SW 1271 (cell line): Measurements from ENCODE around the gene COX7C.
"Not testable (repeated sequence)": the region's sequence is repeated elsewhere in the genome, so short reads cannot be mapped to it uniquely, and the experiment has no call there.

Source experiments
- DNase-seq, 2 experiments: peaks; one replicate each; lab custom pipeline; 2025; lab: John Stamatoyannopoulos, UW

Gene COX7C, protein sequence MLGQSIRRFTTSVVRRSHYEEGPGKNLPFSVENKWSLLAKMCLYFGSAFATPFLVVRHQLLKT

DNA sequence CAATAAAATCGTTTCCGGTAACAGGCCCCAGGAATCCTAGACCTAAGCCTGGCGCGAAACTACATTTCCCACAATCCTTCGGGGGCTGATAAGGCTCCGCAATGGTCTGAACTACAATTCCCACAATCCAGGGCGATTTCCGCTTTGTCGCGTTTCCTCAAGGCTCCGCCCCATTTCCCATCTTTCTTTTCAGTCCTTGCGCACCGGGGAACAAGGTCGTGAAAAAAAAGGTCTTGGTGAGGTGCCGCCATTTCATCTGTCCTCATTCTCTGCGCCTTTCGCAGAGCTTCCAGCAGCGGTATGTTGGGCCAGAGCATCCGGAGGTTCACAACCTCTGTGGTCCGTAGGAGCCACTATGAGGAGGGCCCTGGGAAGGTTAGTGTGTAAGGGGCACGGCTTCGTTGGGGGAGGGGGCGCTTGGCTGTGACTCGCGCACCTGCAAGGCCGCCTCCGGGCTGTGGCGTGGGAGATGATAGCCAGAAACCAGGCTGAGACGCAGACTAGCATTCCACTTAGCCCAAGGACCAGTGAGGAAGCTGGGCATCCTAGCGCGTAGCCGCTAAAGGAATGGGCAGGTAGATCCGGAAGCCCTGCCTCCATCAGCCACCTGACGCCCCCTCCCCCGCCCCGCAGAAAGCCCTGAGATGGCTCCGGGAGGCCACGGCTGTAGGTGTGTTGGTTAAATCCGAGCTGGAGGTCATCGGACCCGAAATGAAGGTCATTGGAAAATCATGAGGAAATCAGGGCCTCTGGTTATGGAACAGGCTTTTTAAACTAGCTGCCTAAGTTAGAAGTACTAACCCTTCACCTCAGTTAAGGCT is at the start of gene COX7C:
Gene COX7C (plus strand): TSS at position 186 of the 821 bp plus-strand sequence. CDS start 115 bp downstream, at position 301.
- peak; percentile 93 to 98 for DNase-seq

DNA sequence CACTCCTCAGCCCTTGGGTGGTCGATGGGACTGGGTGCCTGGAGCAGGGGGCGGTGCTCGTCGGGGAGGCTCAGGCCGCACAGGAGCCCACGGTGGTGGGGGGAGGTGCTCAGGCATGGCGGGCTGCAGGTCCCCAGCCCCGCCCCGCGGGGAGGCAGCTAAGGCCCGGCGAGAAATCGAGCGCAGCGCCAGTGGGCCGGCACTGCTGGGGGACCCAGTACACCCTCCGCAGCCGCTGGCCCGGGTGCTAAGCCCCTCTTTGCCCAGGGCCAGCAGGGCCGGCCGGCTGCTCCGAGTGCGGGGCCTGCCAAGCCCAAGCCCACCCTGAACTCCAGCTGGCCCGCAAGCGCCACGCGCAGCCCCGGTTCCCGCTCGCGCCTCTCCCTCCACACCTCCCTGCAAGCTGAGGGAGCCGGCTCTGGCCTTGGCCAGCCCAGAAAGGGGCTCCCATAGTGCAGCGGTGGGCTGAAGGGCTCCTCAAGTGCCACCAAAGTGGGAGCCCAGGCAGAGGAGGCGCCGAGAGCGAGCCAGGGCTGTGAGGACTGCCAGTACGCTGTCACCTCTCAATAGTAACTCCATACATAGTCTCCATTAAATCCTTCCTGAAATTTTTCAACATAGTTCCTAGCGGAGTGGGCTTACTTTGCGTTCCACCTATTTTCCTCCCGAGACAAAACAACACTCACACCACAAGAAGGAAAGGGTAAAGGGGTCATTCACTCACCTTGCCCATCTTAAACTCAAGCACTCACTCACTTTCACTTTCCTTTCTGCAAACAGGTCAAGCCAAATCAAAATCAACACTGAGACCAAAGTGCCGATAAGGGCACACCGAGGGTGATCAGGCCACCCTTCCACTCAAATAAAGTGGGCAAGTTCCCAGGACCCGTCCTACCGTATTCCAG is 48.0 kb upstream of the COX7C start:
- DNase-seq = not testable (repeated sequence)

DNA sequence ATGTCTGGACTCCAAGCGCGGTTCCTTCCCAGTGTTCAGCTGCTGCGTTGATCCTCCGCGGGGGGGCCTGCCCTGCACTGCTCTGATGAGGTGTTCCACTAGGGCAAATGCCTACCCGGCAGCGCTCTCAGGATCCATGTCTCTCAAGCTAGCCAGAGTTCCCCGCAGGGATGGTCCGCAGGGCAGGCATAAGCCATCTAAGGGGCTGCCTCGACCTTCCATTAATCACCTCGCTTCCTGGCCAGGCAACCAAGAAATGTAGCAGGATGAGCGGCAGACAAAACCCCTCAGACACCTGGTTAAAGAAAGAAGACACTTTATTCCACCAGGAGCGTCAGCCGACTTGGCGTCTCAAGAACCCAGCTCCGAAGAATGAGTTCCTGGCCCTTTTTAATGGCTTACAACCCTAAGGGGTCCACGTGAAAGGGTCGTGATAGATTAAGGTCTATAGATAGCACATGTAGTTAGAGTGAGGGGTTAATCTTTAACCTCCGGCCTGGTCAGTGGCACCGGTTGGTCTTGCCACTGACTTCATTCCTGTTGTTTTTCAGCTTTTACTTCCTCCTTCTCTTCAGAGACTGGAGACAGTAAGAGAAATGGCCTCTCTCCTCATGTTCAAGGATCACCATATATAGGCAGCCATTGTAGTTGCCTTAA is 47.2 kb upstream of the COX7C start:
- no peak for DNase-seq

DNA sequence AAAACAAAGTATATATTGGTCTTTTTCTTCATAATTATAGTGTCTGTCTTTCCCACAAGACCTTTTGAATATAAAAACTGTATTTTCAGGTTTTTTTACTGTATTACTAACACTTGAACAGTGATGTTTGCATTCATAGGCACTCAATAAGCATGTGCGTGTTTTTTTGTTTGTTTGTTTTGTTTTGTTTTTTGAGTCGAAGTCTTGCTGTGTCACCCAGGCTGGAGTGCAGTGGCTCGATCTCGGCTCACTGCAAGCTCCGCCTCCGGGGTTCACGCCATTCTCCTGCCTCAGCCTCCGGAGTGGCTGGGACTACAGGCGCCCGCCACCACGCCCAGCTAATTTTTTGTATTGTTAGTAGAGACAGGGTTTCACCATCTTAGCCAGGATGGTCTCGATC is 46.6 kb upstream of the COX7C start:
- not testable (repeated sequence) for DNase-seq

DNA sequence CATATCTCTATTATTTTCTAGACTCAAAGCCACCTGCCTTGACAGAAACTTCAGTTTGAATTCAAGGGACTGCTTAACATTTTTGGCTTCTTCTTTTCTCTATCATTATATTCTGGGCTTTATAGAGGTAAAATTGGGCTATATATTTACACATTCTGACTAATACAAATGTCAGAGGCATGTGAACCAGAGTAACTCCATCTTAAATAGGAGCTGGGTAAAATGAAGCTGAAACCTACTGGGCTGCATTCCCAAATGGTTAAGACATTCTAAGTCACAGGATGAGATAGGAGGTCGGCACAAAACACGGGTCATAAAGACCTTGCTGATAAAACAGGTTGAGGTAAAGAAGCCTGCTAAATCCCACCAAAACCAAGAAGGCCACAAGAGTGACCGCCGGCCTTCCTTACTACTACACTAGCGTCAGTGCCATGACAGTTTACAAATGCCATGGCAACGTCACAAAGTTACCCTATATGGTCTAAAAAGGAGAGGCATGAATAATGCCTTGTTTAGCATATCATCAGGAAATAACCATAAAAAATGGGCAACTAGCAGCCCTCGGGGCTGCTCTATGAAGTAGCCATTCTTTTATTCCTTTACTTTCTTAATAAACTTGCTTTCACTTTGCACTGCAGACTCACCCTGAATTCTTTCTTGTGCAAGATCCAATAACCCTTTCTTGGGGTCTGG is 44.8 kb upstream of the COX7C start:
- DNase-seq = no peak

DNA sequence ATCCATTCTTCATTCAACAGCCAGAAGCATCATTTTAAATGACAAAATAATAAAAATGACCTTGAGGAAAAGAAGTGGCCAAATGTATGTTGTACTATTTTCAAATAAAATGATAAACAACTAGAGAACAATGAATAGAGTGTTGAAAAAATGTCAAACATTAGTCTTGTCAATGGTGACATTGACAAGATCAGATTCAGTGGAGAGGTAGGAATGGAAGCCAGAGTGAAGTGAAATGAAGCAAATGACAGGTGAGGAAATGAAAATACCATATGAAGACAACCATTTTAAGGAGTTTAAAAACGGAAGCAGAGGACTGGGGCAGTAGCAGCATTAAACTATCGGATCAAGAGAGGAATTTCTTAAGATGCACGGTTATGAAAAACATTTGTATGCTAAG is 38.2 kb upstream of the COX7C start:
- DNase-seq = no peak

DNA sequence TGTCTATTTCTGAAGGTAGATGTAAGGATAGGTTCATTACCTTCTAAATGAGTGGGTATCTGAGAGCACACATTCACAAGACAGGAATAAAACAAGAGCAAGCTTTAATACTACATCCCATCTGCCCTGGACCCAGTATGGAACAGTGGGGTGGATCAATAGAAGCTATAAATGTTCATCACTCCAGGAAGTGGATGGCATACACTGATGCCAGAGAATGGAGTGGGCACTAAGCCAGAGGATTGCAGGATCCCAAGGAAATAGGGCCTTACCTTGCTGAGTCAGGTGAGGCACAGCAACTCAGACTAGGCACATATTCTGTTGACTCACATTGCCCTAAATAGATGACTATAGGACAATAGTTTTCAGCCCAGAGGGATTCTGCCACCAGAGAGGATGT is 21.3 kb upstream of the COX7C start:
- DNase-seq = no peak

DNA sequence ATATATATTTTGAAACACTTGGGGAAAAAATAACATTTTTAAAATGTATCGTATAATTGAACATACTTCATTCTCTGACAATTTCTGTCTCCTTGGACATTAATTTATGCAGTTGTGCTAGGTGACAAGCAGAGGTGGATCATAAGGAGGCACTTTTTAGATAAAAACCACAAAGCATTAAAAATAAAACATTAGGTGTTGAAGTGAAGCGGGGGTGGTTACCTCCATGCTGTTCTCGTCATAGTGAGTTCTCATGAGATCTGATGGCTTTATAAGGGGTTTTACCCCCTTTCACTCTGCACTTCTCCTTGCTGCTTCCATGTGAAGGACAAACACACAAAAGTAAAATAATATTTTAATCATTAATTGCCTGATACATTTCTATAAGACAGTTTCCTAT is 11.9 kb upstream of the COX7C start:
- no peak for DNase-seq

DNA sequence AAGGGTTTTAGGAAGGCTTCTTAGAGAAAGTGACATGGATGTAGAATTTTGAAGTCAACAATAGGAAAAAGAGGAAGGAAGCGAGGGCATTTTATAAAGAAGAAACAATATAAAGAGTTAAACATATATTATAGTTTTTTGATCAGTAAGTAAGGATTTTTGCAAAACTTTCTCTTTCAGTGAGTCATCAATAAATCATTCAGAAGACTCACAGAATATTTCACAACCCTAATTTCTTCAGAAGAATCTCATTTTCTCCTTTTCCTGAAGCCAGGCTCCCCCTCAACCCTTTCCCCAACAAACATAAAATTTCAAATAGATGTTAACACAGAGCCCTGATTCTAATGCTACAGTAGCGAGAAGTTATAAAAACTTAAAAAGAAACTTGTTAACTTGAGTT is 4.3 kb upstream of the COX7C start:
- DNase-seq = no peak

DNA sequence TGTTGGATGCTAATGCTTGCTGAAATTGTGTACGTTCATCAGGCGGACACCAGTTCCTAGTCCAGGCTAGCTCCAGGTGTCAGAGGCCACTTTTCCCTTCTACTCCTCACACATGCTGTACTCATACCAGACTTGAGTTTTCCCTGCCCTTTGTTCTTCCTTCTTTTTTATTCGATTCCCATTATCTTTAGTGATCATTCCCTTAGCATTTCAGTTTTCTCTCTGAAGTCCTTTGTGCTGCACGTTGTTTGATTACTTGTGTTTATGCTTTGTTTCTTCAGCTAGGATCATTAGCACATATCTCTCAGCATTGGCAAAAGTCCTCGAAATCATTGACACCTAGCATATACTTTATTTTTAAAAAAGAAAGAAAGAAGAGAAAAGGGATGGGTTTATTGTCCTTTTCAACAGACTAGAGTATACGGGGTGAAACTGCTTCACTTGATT is 409 bp upstream of the COX7C start:
- no peak for DNase-seq

DNA sequence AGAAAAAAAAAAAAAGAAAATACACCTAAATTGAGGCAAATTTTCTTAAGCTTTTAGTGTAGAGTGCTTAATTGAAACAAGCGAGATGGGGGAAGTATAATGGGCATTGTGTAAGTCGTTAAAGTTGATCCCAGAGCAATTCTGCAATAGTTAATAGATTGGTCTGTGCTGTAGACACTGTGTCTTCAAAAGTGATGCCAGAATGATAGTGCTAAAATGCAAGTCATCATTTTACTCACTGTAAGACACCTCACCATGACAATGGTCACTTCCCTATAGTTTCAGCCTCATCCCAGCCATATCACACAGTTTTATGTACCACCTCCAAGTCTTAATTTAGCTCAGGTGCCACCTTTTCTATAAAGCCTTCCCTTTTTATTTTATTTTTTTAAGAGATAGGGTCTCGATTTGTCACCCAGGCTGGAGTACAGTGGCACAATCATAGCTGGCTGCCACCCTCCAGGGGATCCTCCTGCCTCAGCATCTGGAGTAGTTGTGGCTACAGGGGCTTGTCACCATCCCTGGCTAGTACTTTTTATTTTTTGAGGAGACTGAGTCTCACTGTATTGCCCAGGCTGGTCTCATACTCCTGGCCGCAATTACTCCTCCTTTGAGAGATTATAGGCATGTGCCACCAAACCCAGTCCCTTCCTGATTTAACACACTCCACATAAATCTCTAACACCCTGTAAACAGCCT is 6.2 kb downstream of the COX7C start:
- DNase-seq = no peak

DNA sequence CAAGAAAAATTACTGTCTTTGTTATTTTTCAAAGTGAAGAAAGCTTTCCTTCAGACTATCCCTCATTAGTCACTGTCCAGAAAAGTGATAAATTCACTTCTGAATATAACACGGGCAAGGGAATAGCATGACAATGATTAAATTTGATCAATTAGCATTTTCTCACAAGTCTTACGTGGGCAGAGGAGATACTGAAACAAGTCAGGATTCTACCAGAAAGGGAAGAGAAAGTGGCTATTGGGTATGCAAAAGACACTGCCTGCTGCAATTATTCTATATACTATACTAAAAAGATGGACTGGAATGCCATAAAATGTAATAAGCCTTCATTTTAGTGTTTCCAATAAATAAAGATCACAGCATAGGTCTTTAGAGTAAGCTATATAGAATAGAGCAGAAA is 7.4 kb downstream of the COX7C start:
- DNase-seq = no peak

DNA sequence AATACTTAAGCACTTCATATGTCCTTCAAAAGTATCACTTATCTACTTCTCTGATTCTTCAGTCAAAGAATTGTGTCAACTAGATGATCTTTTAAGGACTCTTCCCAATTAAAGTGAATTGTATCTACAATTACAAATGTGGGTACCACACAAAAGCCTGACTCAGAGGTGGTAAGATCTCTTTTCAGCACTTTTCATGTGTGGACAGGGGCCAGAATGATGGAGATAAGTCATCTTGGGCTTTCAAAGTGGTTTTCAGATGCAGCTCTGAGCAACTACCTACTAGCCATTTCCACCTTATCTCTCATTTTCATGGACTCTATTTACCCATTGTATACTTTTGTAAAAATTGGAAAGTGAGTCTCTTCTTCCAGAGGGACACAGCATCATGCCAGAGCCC is 8.4 kb downstream of the COX7C start:
- DNase-seq = no peak

DNA sequence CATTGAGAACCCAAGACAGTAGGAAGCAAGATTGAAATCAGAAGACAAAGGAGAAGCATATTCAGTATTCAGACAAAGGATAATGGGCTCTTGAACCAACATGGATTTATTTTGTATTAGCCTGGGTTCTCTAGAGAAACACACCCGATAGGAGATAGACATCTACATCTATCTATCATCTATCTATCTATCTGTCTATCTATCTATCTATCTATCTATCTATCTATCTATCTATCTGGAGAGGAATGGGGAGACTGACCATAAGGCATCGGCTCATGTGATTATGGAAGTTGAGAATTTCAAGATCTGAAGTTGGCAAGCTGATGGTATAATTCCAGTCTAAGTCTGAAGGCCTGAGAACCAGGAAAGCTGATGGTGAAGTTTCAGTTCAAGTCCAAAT is 13.4 kb downstream of the COX7C start:
- no peak for DNase-seq

DNA sequence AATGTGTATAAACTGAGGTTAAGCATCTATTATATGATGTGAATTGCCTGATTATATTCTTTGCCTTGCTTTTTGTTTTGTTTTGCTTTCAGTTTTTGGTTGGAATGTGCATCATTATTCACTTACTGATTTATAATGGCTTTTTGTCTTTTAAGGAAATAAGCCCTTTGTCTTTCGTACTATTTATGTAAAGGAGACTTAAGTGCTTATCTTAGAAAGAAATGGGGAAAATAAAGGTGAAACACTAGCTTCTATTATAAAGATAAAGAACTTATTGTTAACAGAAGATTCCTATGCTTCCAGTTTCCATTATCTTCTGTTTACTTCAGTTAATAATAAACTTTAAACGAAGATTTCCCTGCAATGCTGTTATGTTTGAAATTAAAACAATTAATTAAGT is 23.3 kb downstream of the COX7C start:
- DNase-seq = no peak

DNA sequence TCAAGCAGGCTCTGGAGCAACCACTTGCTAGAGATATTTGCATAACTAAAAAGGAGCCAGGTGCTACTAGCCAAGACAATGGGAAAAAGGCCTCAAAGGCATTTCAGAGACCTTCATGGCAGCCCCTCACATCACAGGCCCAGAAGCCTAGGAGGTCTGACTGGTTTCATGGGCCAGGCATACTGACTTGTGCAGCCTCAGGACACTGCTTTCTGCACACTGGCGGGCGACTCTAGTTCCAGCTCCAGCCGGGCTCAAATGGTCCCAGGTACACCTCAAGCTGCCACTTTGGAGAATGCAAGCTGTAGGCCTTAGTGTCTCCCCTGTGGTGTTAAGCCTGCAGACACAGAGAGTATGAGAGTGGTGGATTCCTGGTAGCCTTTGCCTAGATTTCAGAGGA is 27.1 kb downstream of the COX7C start:
- no peak for DNase-seq

DNA sequence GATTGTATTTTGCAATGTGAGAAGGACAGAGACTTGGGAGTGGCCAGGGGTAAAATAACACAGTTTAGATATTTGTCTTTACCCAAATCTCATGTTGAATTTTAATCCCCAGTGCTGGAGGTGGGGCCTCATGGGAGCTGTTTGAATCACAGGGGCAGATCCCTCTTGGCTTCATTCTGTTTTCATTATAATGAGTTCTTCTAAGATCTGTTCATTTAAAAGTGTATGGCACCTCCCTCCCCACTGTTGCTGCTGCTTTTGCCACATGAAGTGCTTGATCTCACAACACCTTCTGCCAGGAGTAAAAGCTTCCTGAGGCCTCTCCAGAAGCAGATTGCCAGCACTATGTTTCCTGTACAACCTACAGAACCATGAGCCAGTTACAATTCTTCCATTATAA is 28.1 kb downstream of the COX7C start:
- no peak for DNase-seq

DNA sequence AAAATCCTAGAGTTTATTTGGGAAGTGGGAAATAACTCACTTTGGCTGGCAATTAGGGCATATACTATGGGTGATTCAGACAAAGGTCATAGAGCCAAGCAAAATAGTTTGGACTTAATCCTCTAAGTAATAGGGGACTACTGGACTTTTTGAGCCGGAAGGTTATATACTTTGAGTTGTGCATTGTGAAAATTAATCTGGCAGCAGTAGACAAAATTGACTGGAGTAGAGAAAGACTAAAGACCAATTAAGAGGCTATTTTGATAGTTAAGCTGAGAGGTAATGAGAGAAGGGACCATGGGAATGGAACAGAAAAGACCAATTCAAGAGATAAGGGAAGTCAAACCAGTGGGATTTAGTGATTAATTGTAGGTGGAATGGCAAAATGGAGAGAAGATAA is 28.9 kb downstream of the COX7C start:
- no peak for DNase-seq

DNA sequence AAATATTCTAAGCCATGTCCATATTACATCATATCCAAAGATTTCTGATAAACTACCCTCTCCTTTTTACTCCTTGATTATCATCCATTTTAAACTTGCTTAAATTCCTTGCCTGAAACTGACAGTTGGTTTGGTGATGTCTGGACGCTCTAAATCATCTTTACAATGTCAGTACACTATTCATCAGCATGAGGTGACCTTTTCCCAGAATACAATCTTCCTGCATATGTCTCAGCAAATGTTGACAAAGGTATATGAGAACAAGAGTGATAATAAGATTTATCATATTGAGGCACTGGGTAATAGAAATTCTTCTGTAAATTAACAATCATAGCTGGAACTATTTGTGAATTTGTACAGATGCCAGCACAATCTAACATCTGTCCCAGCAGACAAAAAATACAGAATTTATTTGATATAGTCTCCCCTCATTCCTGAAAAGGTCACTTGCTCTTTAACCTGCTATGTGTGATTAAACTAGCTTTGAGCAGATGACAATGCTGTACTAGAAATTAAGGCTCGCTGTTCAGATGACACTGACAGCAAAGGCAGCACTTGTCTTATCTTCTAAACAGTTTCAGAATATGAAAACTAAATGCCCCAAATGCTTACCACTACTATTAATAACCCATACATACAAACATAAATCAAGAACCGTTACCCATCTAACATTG is 32.2 kb downstream of the COX7C start:
- DNase-seq = no peak

DNA sequence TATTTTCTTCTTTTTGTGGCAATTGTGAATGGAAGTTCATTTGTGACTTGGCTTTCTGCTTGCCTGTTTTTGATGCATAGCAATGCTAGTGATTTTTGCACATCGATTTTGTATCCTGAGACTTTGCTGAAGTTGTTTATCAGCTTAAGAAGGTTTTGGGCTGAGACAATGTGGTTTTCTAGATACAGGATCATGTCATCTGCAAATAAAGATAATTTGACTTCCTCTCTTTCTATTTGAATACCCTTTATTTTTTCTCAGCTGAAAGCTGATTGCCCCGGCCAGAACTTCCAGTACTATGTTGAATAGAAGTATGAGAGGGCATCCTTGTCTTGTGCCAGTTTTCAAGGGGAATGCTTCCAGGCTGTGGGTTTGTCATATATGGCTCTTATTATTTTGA is 43.0 kb downstream of the COX7C start:
- not testable (repeated sequence) for DNase-seq

DNA sequence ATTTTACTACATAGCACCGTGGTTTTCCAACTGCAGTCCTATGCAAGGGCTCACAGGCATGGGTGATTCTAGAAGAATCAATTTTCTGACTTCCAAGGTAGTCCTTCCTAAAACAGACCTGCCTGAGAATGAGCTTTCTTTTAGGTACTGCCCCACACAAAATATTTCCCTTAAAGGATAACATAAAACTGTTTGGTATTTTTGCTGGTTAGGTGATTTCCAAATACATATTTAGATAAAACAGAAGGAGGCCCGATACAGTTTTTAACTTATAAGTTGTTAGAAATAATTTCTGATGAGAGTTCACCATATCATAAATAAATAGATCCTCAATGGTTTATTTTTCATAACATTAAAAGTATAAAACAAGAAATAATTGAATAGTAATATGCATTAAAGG is 46.4 kb downstream of the COX7C start:
- DNase-seq = no peak
